ENCODE results near the gene CAPN10.

DNA sequence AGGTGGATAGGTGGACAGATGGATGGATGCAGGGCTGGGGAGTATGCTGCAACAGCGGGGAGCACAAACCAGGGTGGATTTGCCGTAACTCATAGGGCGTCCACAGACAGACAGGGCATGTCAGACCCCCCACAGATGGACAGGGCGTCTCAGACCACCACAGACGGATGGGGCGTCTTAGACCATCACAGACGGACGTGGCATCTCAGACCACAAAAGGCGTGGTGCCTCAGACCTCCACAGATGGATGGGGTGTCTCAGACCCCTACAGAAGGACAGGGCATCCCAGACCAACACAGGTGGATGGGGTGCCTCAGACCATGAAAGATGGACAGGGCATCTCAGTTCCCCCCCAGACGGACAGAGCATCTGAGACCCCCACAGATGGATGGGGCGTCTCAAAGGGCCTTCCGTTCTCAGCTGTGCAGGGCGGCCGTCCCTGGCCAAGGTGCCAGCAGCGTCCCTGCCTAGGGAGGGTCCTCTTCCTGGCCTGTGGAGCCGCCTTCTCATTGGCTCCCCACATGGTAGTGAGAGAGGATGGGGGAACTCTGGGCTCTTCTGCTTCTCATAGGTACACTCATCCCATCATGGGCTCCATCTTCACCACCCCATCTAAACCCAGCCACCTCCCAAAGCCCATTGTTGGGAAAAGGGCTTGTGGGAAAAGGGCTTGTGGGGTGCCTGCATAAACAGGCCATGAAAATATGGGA lies 30.8 kb upstream of the CAPN10 start:
- TF ChIP-seq, protein P1, sequence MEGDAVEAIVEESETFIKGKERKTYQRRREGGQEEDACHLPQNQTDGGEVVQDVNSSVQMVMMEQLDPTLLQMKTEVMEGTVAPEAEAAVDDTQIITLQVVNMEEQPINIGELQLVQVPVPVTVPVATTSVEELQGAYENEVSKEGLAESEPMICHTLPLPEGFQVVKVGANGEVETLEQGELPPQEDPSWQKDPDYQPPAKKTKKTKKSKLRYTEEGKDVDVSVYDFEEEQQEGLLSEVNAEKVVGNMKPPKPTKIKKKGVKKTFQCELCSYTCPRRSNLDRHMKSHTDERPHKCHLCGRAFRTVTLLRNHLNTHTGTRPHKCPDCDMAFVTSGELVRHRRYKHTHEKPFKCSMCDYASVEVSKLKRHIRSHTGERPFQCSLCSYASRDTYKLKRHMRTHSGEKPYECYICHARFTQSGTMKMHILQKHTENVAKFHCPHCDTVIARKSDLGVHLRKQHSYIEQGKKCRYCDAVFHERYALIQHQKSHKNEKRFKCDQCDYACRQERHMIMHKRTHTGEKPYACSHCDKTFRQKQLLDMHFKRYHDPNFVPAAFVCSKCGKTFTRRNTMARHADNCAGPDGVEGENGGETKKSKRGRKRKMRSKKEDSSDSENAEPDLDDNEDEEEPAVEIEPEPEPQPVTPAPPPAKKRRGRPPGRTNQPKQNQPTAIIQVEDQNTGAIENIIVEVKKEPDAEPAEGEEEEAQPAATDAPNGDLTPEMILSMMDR (IDR thresholded peaks at IDR 0.05 in 4 of 5, conservative IDR thresholded peaks at IDR 0.05 in 1 of 5), result no peak
- no peak for TF ChIP-seq POLR2A (IDR thresholded peaks at IDR 0.05)
